HEK293 (cell line): ENCODE results near the gene MSI2.

Experiments used
- CTCF ChIP-seq: fragments of 450-650 bp; formaldehyde crosslinking; IDR thresholded peaks from 2 replicates; pipeline ENCODE4 v1.5.1; 2016; ENCODE audit warnings: missing biosample characterization, missing genetic modification characterization
- ELK4 ChIP-seq: IDR thresholded peaks from 2 replicates; pipeline ENCODE4 v1.6.1; 2011; ENCODE audit warnings: mild to moderate bottlenecking, low read depth, low read length, borderline replicate concordance
- SP2 ChIP-seq: fragments of 450-650 bp; formaldehyde crosslinking; IDR thresholded peaks from 2 replicates; pipeline ENCODE4 v1.5.1; 2016; ENCODE audit warnings: missing biosample characterization, missing genetic modification characterization
- YY1 ChIP-seq: fragments of 450-650 bp; formaldehyde crosslinking; IDR thresholded peaks from 2 replicates; pipeline ENCODE4 v1.5.1; 2018; ENCODE audit warnings: missing biosample characterization, missing genetic modification characterization
- ZBTB7A ChIP-seq: fragments of 450-650 bp; formaldehyde crosslinking; IDR thresholded peaks from 2 replicates; pipeline ENCODE4 v1.5.1; 2016; ENCODE audit warnings: low read depth, missing biosample characterization, missing genetic modification characterization
- ZBTB8A ChIP-seq: fragments of 450-650 bp; formaldehyde crosslinking; IDR thresholded peaks from 2 replicates; pipeline ENCODE4 v1.5.1; 2016; ENCODE audit warnings: missing biosample characterization, missing genetic modification characterization
- ZFP3 ChIP-seq: fragments of 450-650 bp; formaldehyde crosslinking; IDR thresholded peaks from 2 replicates; pipeline ENCODE4 v1.5.1; 2016; ENCODE audit warnings: low read depth, missing biosample characterization, missing genetic modification characterization
- ZFP37 ChIP-seq: fragments of 450-650 bp; formaldehyde crosslinking; IDR thresholded peaks from 2 replicates; pipeline ENCODE4 v1.5.1; 2016; ENCODE audit warnings: missing biosample characterization, missing genetic modification characterization
- ZNF501 ChIP-seq: fragments of 450-650 bp; formaldehyde crosslinking; IDR thresholded peaks from 2 replicates; pipeline ENCODE4 v1.5.1; 2016; ENCODE audit warnings: missing biosample characterization, missing genetic modification characterization

- no peak for TF ChIP-seq ZFP3 (tag by site-specific recombination)
- TF ChIP-seq YY1 (tag by site-specific recombination): no peak
- no peak for TF ChIP-seq CTCF (tag by site-specific recombination)
- no peak for TF ChIP-seq ZBTB8A
- no peak for TF ChIP-seq ZFP37 (tag by site-specific recombination)
- no peak for TF ChIP-seq ZNF501 (tag by site-specific recombination)
- TF ChIP-seq SP2: no peak
- TF ChIP-seq ELK4: no peak
- TF ChIP-seq ZBTB7A (tag by site-specific recombination): no peak
Observed at GRCh38 chr17:57453841-57454425, 197.6 kb downstream of the MSI2 start.
